K562 (cell line): Measurements from ENCODE around the gene NRG2. TPM values are rescaled to one million over a fixed set of nuclear protein-coding genes. Genes with fewer than 3 reads are reported as not detected.

ENCODE experiments used
- ATAC-seq: fragments of 200-7000 bp; cut with Tn5 transposase; 3 replicates; pipeline ENCODE4 v1.9.1; 2020; ENCODE audit warnings: moderate library complexity
- BruUV-seq: library from RNA; stranded (reverse); fragments of 400-500 nt; replicated peaks from 2 replicates; lab custom pipeline; 2021; lab: Mats Ljungman, UMichigan
- CTCF ChIA-PET: fragments of 300-600 bp; formaldehyde crosslinking; extraction: SDS; loops from one replicate; lab custom pipeline; 2021; ENCODE audit warnings: low intra/inter-chr PET ratio; lab: Yijun Ruan, JAX
- POLR2A ChIA-PET: fragments of 300-600, 350-650 bp; sonication (Branson Sonifier 250); formaldehyde crosslinking; extraction: SDS; loops from one replicate; lab custom pipeline; 2021; ENCODE audit warnings: antibody characterized with exemption, inconsistent platforms; lab: Yijun Ruan, JAX
- DNase-seq, 4 experiments: peaks; one replicate each; pipeline versions ENCODE4 v3.0.0 to v3.0.0-alpha.2; 2011 to 2018; ENCODE audit warnings: low spot score in 3 of 4, mixed read lengths in 3 of 4; ENCODE audit errors: extremely low read depth in 1 of 4
- FAIRE-seq: peaks from 2 replicates; lab custom pipeline; 2011; peaks lifted over from hg19 to GRCh38; lab: Jason Lieb, UNC
- H2AFZ ChIP-seq: 2 replicates; pipeline ENCODE4 v1.6.0; 2011; ENCODE audit warnings: low read depth, low read length, control low read depth, inconsistent platforms
- H3K27ac ChIP-seq: fragments of 200-600 bp; 3 replicates; pipeline ENCODE4 v1.8.0; 2011; ENCODE audit warnings: low read depth, mild to moderate bottlenecking, control low read depth, inconsistent platforms, low read length, moderate library complexity, mixed read lengths; ENCODE audit errors: extremely low read depth
- H3K27me3 ChIP-seq, 2 experiments: fragments of 300-600 bp in 1 of 2; 2 replicates in 1 of 2; 3 replicates in 1 of 2; pipeline versions ENCODE4 v1.6.0 to v1.8.0; 2011; ENCODE audit warnings: inconsistent platforms in 2 of 2, low read length in 2 of 2, mild to moderate bottlenecking in 1 of 2, mixed read lengths in 1 of 2, moderate library complexity in 1 of 2; ENCODE audit not compliant: control insufficient read depth in 2 of 2, insufficient read depth in 2 of 2
- H3K36me3 ChIP-seq: fragments of 300-600 bp; 3 replicates; pipeline ENCODE4 v1.8.0; 2011; ENCODE audit warnings: mild to moderate bottlenecking, low read length, inconsistent platforms; ENCODE audit not compliant: control insufficient read depth, insufficient read depth
- H3K4me1 ChIP-seq, 2 experiments: fragments of 200-600 bp in 1 of 2; replicated peaks in 1 of 2; 2 replicates in 1 of 2; 3 replicates in 1 of 2; pipeline versions ENCODE4 v1.5.1 to v1.8.0; 2011; ENCODE audit warnings: inconsistent platforms in 2 of 2, low read length in 2 of 2, mild to moderate bottlenecking in 1 of 2, mixed read lengths in 1 of 2, moderate library complexity in 1 of 2; ENCODE audit not compliant: control insufficient read depth in 2 of 2, insufficient read depth in 2 of 2
- H3K4me2 ChIP-seq: 2 replicates; pipeline ENCODE4 v1.6.1; 2011; ENCODE audit warnings: low read length, control low read depth, inconsistent platforms, mixed read lengths; ENCODE audit not compliant: insufficient read depth
- H3K4me3 ChIP-seq: fragments of 200-600 bp; sonication (generic), shearing (Covaris generic); 2 replicates; pipeline ENCODE4 v1.5.1; 2016; ENCODE audit warnings: control low read depth, inconsistent platforms
- H3K79me2 ChIP-seq: fragments of 200-600 bp; 3 replicates; pipeline ENCODE4 v1.8.0; 2011; ENCODE audit warnings: low read length, inconsistent platforms; ENCODE audit not compliant: control insufficient read depth, insufficient read depth
- H3K9ac ChIP-seq, 2 experiments: 2 replicates each; pipeline versions ENCODE4 v1.6.0 to v1.6.1; 2011; ENCODE audit warnings: low read depth in 2 of 2, low read length in 2 of 2, control low read depth in 1 of 2, inconsistent platforms in 1 of 2, mild to moderate bottlenecking in 1 of 2, mixed read lengths in 1 of 2; ENCODE audit not compliant: insufficient read depth in 1 of 2
- H3K9me1 ChIP-seq: one replicate; pipeline ENCODE4 v1.6.0; 2011; ENCODE audit warnings: inconsistent platforms, mild to moderate bottlenecking, low read length, moderate library complexity; ENCODE audit not compliant: control insufficient read depth, insufficient read depth
- H3K9me3 ChIP-seq: replicated peaks from 2 replicates; pipeline ENCODE4 v1.5.1; 2011; ENCODE audit warnings: low read depth, low read length, inconsistent platforms; ENCODE audit not compliant: control insufficient read depth, insufficient read depth
- H4K20me1 ChIP-seq: replicated peaks from 2 replicates; pipeline ENCODE4 v1.6.1; 2011; ENCODE audit warnings: low read length, inconsistent platforms, mixed read lengths; ENCODE audit not compliant: control insufficient read depth, insufficient read depth
- CBX8 ChIP-seq: fragments of 200-600 bp; sonication (generic); IDR thresholded peaks from 2 replicates; pipeline ENCODE4 v1.6.1; 2012; ENCODE audit warnings: borderline replicate concordance, mixed run types, low read depth, mild to moderate bottlenecking, moderate library complexity, mixed read lengths, low read length, control low read depth, inconsistent platforms; ENCODE audit not compliant: poor library complexity, severe bottlenecking; ENCODE audit errors: extremely low read depth
- CREBBP ChIP-seq: IDR thresholded peaks from one replicate; pipeline ENCODE4 v1.6.1; 2012; ENCODE audit warnings: low read depth, mild to moderate bottlenecking, control low read depth, inconsistent platforms, low read length
- FOXP4 ChIP-seq: sonication (generic); formaldehyde crosslinking; IDR thresholded peaks from 2 replicates; pipeline ENCODE4 v1.8.0; 2022; ENCODE audit warnings: mild to moderate bottlenecking, missing genetic modification reagents, borderline replicate concordance
- LARP7 ChIP-seq: fragments of 450-650 bp; IDR thresholded peaks from 2 replicates; pipeline ENCODE4 v1.6.1; 2016
- SAFB2 ChIP-seq: fragments of 200-400 bp; formaldehyde crosslinking; IDR thresholded peaks from 2 replicates; pipeline ENCODE4 v1.6.1; 2018; ENCODE audit warnings: borderline replicate concordance, low read length, low read depth, moderate library complexity; ENCODE audit not compliant: severe bottlenecking
- TBP ChIP-seq: optimal IDR thresholded peaks from 2 replicates; pipeline ENCODE3; 2011; ENCODE audit warnings: low read depth, low read length, improper control_type of control experiment
- ZNF184 ChIP-seq: sonication (generic); formaldehyde crosslinking; IDR thresholded peaks from 2 replicates; pipeline ENCODE4 v1.5.0; 2020; ENCODE audit warnings: missing genetic modification reagents
- ZNF512 ChIP-seq: IDR thresholded peaks from 2 replicates; pipeline ENCODE4 v1.6.1; 2016; ENCODE audit warnings: missing genetic modification characterization, missing compliant biosample characterization
- WGBS: fragments of 100-300 bp; shearing (Covaris generic); methylation state at CpG from one replicate; pipeline ENCODE4 v1.1.6; 2016; ENCODE audit warnings: low coverage, mixed read lengths; ENCODE audit not compliant: insufficient coverage; ENCODE audit errors: missing lambda C conversion rate; 5-methylcytosine and 5-hydroxymethylcytosine counted together
- in situ Hi-C: fragments of 300-500 bp; cut with MboI; formaldehyde crosslinking; loops from 4 replicates; pipeline ENCODE4 v1.15.0; 2018; ENCODE audit warnings: inconsistent platforms, mixed read lengths
- intact Hi-C: fragments of 100-400 bp; cut with micrococcal nuclease; formaldehyde crosslinking; loops from 2 replicates; pipeline ENCODE4 v1.14.2; 2022
- polyA plus RNA-seq, 8 experiments: library from polyadenylated mRNA; depleted of rRNA in 4 of 8; stranded (reverse) in 5 of 8; unstranded in 3 of 8; fragments of >200 nt; fragmentation: Nextera tagmentation in 2 of 8; fragmentation: Illumina TruSeq in 1 of 8; extraction: Ambion mirVana in 2 of 8; extraction: Trizol in 1 of 8; gene quantifications; 2 replicates each; pipeline versions ENCODE4 v1.2.1 to v1.2.3, GENCODE V29; 2011 to 2014; ENCODE audit warnings: inconsistent platforms in 1 of 8, missing spikeins in 1 of 8
- total RNA-seq, 7 experiments: library from RNA; depleted of rRNA in 6 of 7; stranded (reverse); fragments of >200 nt in 6 of 7; fragmentation: Illumina TruSeq in 2 of 7; extraction: Trizol in 2 of 7; gene quantifications; 2 replicates each; pipeline versions ENCODE4 v1.2.1 to v1.2.3, GENCODE V29; 2011 to 2021; ENCODE audit warnings: low replicate concordance in 1 of 7

The NRG2 gene
- total and polyA plus RNA-seq, 9 of the 15 experiments (the other 6 are each of a cell fraction or from before 2014, with no cell fraction given), result not detected

- WGBS, result 0% methylated on average over 2 of the region's 2 CpGs
- H3K36me3 ChIP-seq, result no peaks in the 10 kb centered on the region
- no TSS peak for BruUV-seq
- H3K4me1 ChIP-seq, result no peaks in the 10 kb centered on the region
- no peak for ATAC-seq
- H4K20me1 ChIP-seq, result peaks cover 5% of the 10 kb centered on the region
- ChIA-PET POLR2A (interaction anchor here (0.5 to 1.1 kb wide), 2 partner anchors 14 to 15 kb away, joined by 3 read pairs; no protein-coding TSS in a partner anchor), CTCF (no interaction called here)
- TF ChIP-seq LARP7 (no peak), ZNF512 (tag) (no peak), ZNF184 (CRISPR knock-in tag) (no peak), TBP (no peak), FOXP4 (CRISPR knock-in tag) (no peak), SAFB2 (no peak), CBX8 (no peak), CREBBP (no peak)
- no peak overlapping the region for H3K4me3 ChIP-seq
- no peak overlapping the region for H3K27ac ChIP-seq
- peaks cover 24 to 74% of the 10 kb centered on the region in 2 experiments; a peak in 4 of 5 replicates for H3K27me3 ChIP-seq
- no peaks in the 10 kb centered on the region for H3K79me2 ChIP-seq
- H3K9me1 ChIP-seq, result no peaks in the 10 kb centered on the region
- intact Hi-C loops, result no loop called here
- H3K4me2 ChIP-seq, result no peak overlapping the region
- no peak overlapping the region for H3K9ac ChIP-seq
- no peak overlapping the region for H2AFZ ChIP-seq
- in situ Hi-C loops, result no loop called here
- FAIRE-seq, result no peak
- no peak for DNase-seq
- no peaks in the 10 kb centered on the region for H3K9me3 ChIP-seq
These were observed 147.5 kb downstream of the NRG2 start for GRCh38 chr5:139895647-139896046.
